Tibial nerve (tissue), 4 donors: ENCODE data around the gene CD320. TPM values are rescaled to one million over a fixed set of nuclear protein-coding genes. Genes with fewer than 3 reads are reported as not detected.

ENCODE experiments used
- DNase-seq, 2 donors: peaks; one replicate each; pipeline ENCODE4 v3.0.0-alpha.2; 2019; ENCODE audit warnings: low spot score in 2 of 2
- H3K27ac ChIP-seq, 4 donors: fragments of 200-600 bp; sonication (generic) in 3 of 4; one replicate each; pipeline ENCODE4 v1.5.1; 2017 to 2019; ENCODE audit warnings: mild to moderate bottlenecking in 1 of 4
- H3K27me3 ChIP-seq, 2 donors: fragments of 200-600 bp; sonication (generic) in 1 of 2; one replicate each; pipeline versions ENCODE4 v1.5.1 to v1.6.0; 2017 to 2019
- H3K36me3 ChIP-seq, 3 donors: fragments of 200-600 bp; sonication (generic); one replicate each; pipeline ENCODE4 v1.5.1; 2018 to 2019
- H3K4me1 ChIP-seq, 4 donors: fragments of 200-600 bp; sonication (generic) in 3 of 4; one replicate each; pipeline ENCODE4 v1.5.1; 2017 to 2019
- H3K4me3 ChIP-seq, 4 donors: fragments of 200-600 bp; sonication (generic) in 3 of 4; one replicate each; pipeline ENCODE4 v1.5.1; 2017 to 2019; ENCODE audit warnings: mild to moderate bottlenecking in 1 of 4, moderate library complexity in 1 of 4
- H3K9me3 ChIP-seq, 4 donors: fragments of 200-600 bp; sonication (generic) in 3 of 4; one replicate each; pipeline ENCODE4 v1.5.1; 2017 to 2019
- EP300 ChIP-seq, 2 donors: sonication (generic); formaldehyde crosslinking; IDR thresholded peaks; one replicate each; pipeline ENCODE4 v1.6.1; 2017; ENCODE audit warnings: antibody characterized with exemption in 2 of 2, mild to moderate bottlenecking in 1 of 2
- POLR2A ChIP-seq, 2 donors: fragments of 450-650 bp; IDR thresholded peaks; one replicate each; pipeline ENCODE4 v1.6.1; 2017; ENCODE audit warnings: antibody characterized with exemption in 2 of 2, mild to moderate bottlenecking in 2 of 2, moderate library complexity in 2 of 2
- WGBS, 2 donors: methylation state at CpG; one replicate each; pipeline ENCODE4 v1.1.5; 2018; 5-methylcytosine and 5-hydroxymethylcytosine counted together
- total RNA-seq, 4 donors: library from RNA; depleted of rRNA; stranded (reverse); fragments of >200 nt; gene quantifications; one replicate each; pipeline ENCODE4 v1.1.0, GENCODE V29; 2016
- TF ChIP-seq, protein P1 (sequence below), 5 experiments: fragments of 200-600 bp in 3 of 5; fragments of 450-650 bp in 2 of 5; sonication (generic) in 3 of 5; IDR thresholded peaks; one replicate each; pipeline ENCODE4 v1.5.1; 2016 to 2019; ENCODE audit warnings: antibody characterized with exemption in 5 of 5, mild to moderate bottlenecking in 3 of 5, moderate library complexity in 2 of 5

The CD320 gene
- total RNA-seq, 4 donors from 2014 or later = 64.7 to 109 (median 83.9) TPM

DNA sequence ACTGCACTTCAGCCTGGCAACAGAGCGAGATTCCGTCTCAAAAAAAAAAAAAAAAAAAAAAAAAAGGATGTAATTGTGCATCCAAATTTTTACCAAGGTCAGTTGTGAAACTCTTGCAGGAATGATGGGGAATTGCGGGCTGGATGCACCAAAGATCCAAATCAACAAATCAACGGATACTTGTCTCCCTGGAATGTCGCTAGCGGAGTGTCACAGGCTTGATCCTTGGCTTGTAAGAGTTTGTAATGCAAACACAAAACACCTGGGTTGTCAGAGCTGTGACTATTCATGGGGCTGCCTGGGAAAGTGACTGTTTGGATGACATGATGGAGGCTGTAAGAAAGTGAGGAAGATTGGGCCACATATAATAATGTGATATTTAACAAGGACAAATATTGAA is 30.7 kb upstream of the CD320 start:
- Histone ChIP-seq H3K9me3 (no peaks in the 10 kb centered on the region), H3K4me3 (no peak overlapping the region), H3K4me1 (peaks cover 0 to 36% (median 7%) of the 10 kb centered on the region in 4 donors), H3K27ac (no peak overlapping the region), H3K27me3 (peaks cover 0 to 38% of the 10 kb centered on the region in 2 donors), H3K36me3 (no peaks in the 10 kb centered on the region)
- DNase-seq = no peak
- WGBS, 2 donors = 78 to 84% methylated on average over 6 of the region's 6 CpGs
- TF ChIP-seq, protein P1, sequence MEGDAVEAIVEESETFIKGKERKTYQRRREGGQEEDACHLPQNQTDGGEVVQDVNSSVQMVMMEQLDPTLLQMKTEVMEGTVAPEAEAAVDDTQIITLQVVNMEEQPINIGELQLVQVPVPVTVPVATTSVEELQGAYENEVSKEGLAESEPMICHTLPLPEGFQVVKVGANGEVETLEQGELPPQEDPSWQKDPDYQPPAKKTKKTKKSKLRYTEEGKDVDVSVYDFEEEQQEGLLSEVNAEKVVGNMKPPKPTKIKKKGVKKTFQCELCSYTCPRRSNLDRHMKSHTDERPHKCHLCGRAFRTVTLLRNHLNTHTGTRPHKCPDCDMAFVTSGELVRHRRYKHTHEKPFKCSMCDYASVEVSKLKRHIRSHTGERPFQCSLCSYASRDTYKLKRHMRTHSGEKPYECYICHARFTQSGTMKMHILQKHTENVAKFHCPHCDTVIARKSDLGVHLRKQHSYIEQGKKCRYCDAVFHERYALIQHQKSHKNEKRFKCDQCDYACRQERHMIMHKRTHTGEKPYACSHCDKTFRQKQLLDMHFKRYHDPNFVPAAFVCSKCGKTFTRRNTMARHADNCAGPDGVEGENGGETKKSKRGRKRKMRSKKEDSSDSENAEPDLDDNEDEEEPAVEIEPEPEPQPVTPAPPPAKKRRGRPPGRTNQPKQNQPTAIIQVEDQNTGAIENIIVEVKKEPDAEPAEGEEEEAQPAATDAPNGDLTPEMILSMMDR (IDR thresholded peaks at IDR 0.05) = no peak
- TF ChIP-seq POLR2A (IDR thresholded peaks at IDR 0.05) (no peak), EP300 (IDR thresholded peaks at IDR 0.05) (no peak)

DNA sequence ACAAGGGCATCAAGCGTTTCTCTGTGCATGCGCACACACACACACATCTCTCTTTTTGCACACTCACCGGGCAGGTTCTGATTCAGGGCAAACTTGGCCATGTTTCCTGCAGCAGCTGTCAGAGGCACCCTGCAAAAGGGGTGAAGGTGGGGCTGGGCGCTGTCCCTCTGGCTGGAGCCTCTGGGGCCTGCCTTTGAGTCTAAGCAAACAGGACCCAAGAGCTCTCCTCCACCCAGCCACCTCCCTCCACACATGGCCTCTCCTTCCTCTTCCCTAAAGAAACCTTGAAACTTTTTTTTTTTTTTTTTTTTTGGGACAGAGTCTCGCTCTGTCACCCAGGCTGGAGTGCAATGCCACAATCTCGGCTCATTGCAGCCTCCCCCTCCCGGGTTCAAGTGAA is 29.6 kb upstream of the CD320 start:
- Histone ChIP-seq H3K9me3 (no peaks in the 10 kb centered on the region), H3K27me3 (peaks cover 0 to 38% of the 10 kb centered on the region in 2 donors), H3K27ac (no peak overlapping the region), H3K4me1 (peaks cover 0 to 32% (median 5%) of the 10 kb centered on the region in 4 donors), H3K36me3 (no peaks in the 10 kb centered on the region), H3K4me3 (no peak overlapping the region)
- no peak for DNase-seq
- no peak for TF ChIP-seq EP300 (IDR thresholded peaks at IDR 0.05)
- TF ChIP-seq, protein P1 (IDR thresholded peaks at IDR 0.05) = no peak
- no peak for TF ChIP-seq POLR2A (IDR thresholded peaks at IDR 0.05)
- WGBS, 2 donors = 81 to 89% methylated on average over 7 of the region's 7 CpGs

DNA sequence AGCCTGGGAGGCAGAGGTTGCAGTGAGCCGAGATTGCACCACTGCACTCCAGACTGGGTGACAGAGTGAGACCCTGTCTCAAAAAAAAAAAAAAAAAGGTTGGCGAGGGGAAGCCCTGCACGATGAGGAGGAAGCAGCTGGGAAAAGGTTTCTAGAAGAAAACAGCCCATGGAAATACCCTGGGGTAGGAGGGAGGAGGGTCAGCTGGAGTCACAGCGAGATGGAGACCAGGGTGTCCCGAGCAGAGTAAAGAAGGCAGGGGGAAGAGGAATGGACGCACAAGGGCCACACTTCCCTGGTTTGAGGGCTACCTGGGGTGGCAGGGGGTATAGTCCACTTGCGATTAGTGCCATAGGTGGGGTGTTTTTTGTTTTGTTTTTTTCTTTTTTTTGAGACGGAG is 28.5 kb upstream of the CD320 start:
- TF ChIP-seq, protein P1 (IDR thresholded peaks at IDR 0.05) = no peak
- no peak for TF ChIP-seq EP300 (IDR thresholded peaks at IDR 0.05)
- no peak for TF ChIP-seq POLR2A (IDR thresholded peaks at IDR 0.05)
- DNase-seq = no peak
- no peak overlapping the region for H3K4me3 ChIP-seq
- H3K4me1 ChIP-seq = peaks cover 0 to 25% (median 5%) of the 10 kb centered on the region in 4 donors
- no peak overlapping the region for H3K27ac ChIP-seq
- no peaks in the 10 kb centered on the region for H3K9me3 ChIP-seq
- 66 to 73% methylated on average over 8 of the region's 8 CpGs for WGBS, 2 donors
- H3K27me3 ChIP-seq = peaks cover 0 to 31% of the 10 kb centered on the region in 2 donors
- no peaks in the 10 kb centered on the region for H3K36me3 ChIP-seq

DNA sequence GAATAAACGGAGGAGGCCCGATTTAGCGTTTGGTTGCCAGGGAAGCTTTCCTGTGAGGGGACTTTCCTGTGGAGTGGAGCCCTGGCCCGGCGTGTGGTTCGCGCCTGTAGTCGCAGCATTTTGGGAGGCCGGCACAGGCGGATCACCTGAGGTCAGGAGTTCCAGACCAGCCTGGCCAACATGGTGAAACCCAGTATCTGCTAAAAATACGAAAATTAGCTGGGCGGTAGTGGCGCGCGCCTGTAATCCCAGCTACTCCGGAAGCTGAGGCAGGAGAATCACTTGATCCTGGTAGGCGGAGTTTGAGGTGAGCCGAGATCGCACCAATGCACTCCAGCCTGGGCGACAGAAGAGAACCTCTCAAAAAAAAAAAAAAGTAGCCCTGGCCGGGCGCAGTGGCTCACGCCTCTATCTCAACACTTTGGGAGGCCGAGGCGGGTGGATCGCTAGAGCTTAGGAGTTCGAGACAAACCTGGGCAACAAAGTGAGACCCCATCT is 28.0 kb upstream of the CD320 start:
- no peaks in the 10 kb centered on the region for H3K9me3 ChIP-seq
- no peak for DNase-seq
- TF ChIP-seq, protein P1 (IDR thresholded peaks at IDR 0.05) = no peak
- no peak for TF ChIP-seq EP300 (IDR thresholded peaks at IDR 0.05)
- no peak for TF ChIP-seq POLR2A (IDR thresholded peaks at IDR 0.05)
- H3K4me3 ChIP-seq = no peak overlapping the region
- H3K4me1 ChIP-seq = peaks cover 0 to 25% (median 5%) of the 10 kb centered on the region in 4 donors
- WGBS, 2 donors = 63 to 66% methylated on average over 27 of the region's 27 CpGs
- no peak overlapping the region for H3K27ac ChIP-seq
- H3K36me3 ChIP-seq = no peaks in the 10 kb centered on the region
- H3K27me3 ChIP-seq = peaks cover 0 to 29% of the 10 kb centered on the region in 2 donors

DNA sequence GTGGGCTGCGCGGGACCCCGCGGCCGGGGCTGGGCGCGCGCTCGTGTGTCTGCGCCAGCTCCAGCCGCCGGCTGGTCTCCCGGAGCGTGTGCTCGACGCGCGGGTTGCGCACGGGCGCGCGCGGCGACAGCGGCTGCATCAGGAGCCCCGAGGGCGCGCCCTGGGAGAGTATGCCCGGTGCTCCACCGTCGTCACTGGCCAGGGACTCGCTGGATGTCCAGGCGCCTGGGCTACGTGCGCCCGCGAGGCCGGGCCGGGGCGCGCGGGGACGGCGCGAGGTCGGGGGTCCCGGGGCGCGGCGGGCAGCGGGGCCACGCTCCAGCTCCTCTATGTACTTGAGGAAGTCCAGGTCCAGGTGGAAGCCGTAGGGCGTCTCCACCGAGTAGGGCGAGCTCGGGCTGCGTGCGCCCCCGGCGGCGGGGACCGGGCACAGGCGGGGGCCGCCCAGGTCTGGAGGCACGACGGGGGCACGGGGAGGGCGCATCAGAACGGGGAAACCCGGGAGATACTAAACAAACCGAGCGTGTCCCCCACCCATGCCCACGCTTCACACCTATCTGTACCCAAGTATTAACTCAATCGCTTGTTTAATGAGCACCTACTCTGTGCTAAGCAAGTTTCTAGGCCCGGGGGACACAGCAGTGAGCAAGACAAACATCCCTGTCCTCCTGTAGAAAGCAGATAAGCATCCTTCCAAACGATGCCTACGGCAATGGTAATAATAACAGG is 27.3 kb upstream of the CD320 start:
- 13 to 21% methylated on average over 25 to 51 of the region's 79 CpGs for WGBS, 2 donors
- Histone ChIP-seq H3K27me3 (peaks cover 0 to 29% of the 10 kb centered on the region in 2 donors), H3K36me3 (no peaks in the 10 kb centered on the region), H3K9me3 (no peaks in the 10 kb centered on the region), H3K4me3 (peak overlapping the region in 2 of 4 donors; percentile 10 to 45), H3K4me1 (peaks cover 0 to 21% (median 5%) of the 10 kb centered on the region in 4 donors), H3K27ac (no peak overlapping the region)
- TF ChIP-seq, protein P1 (IDR thresholded peaks at IDR 0.05) = no peak
- TF ChIP-seq POLR2A (IDR thresholded peaks at IDR 0.05) = no peak
- TF ChIP-seq EP300 (IDR thresholded peaks at IDR 0.05) = no peak
- no peak for DNase-seq
